AG04449 (cell line): ENCODE data around the gene CDHR2.

Source experiments
- CTCF ChIA-PET: fragments of 350-600 bp; formaldehyde crosslinking; extraction: SDS; loops from one replicate; lab custom pipeline; 2021; ENCODE audit warnings: antibody characterized with exemption; lab: Yijun Ruan, JAX
- POLR2A ChIA-PET: fragments of 400-600, 350-600 bp; formaldehyde crosslinking; extraction: SDS; loops from one replicate; lab custom pipeline; 2020; ENCODE audit warnings: antibody characterized with exemption, inconsistent platforms; lab: Yijun Ruan, JAX
- DNase-seq: peaks from one replicate; pipeline ENCODE4 v3.0.0-alpha.2; 2010; ENCODE audit warnings: low read depth, low spot score
- H3K4me3 ChIP-seq: 2 replicates; pipeline ENCODE4 v1.5.1; 2011; ENCODE audit warnings: low read depth, mild to moderate bottlenecking, control low read depth, low read length
- TF ChIP-seq, protein P1 (sequence below): IDR thresholded peaks from one replicate; pipeline ENCODE4 v1.5.1; 2011; ENCODE audit warnings: mild to moderate bottlenecking, moderate library complexity, low read length, control low read depth, inconsistent platforms; ENCODE audit not compliant: insufficient read depth; ENCODE audit errors: missing control alignments

CDHR2 gene

DNA sequence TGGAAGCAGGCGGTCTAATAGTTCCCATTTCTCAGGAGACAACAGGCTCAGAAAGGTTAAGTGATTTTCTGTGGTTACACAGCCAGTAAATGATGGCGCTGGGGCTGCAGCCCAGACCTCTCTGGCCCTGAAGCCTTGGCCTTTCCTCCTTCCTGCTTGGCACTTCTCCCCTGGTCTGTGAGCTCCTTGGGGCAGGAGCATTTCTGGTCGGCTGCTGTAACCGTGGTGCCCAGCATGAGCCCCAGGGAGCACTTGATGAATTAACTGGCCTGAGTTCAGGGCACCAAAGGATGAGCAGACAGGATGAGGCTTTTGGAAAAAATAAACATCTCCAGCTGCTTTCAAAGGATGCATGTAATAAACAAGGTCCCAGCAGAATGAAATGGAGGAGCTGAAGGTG is 30.2 kb downstream of the CDHR2 start:
- no peak overlapping the region for H3K4me3 ChIP-seq
- no peak for DNase-seq
- TF ChIP-seq, protein P1, sequence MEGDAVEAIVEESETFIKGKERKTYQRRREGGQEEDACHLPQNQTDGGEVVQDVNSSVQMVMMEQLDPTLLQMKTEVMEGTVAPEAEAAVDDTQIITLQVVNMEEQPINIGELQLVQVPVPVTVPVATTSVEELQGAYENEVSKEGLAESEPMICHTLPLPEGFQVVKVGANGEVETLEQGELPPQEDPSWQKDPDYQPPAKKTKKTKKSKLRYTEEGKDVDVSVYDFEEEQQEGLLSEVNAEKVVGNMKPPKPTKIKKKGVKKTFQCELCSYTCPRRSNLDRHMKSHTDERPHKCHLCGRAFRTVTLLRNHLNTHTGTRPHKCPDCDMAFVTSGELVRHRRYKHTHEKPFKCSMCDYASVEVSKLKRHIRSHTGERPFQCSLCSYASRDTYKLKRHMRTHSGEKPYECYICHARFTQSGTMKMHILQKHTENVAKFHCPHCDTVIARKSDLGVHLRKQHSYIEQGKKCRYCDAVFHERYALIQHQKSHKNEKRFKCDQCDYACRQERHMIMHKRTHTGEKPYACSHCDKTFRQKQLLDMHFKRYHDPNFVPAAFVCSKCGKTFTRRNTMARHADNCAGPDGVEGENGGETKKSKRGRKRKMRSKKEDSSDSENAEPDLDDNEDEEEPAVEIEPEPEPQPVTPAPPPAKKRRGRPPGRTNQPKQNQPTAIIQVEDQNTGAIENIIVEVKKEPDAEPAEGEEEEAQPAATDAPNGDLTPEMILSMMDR: no peak
- ChIA-PET CTCF (interaction anchor here (0.7 to 2.9 kb wide), 16 partner anchors 8 to 163 kb away, joined by 3 to 12 read pairs (median 4); partner anchors contain the start of gene CLTB), POLR2A (no interaction called here)

DNA sequence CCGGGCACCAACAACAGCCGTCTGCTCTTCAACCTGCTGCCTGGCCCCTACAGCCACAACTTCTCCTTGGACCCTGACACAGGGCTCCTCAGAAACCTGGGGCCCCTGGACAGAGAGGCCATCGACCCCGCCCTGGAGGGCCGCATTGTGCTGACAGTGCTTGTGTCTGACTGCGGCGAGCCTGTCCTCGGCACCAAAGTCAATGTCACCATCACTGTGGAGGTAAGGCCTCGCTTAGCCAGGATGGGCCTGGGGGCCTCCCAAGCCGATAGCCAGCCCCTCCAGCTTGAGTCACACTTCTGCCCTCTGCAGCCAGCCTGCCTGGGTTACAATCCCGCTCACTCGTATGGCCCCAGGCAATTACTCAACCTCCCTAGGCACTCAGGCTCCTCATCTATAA is 32.2 kb downstream of the CDHR2 start:
- POLR2A ChIA-PET: no interaction called here
- CTCF ChIA-PET: interaction anchor here (0.9 kb wide), 1 partner anchor 8 kb away, joined by 3 read pairs; no protein-coding TSS in a partner anchor
- no peak for DNase-seq
- H3K4me3 ChIP-seq: no peak overlapping the region
- TF ChIP-seq, protein P1: no peak

DNA sequence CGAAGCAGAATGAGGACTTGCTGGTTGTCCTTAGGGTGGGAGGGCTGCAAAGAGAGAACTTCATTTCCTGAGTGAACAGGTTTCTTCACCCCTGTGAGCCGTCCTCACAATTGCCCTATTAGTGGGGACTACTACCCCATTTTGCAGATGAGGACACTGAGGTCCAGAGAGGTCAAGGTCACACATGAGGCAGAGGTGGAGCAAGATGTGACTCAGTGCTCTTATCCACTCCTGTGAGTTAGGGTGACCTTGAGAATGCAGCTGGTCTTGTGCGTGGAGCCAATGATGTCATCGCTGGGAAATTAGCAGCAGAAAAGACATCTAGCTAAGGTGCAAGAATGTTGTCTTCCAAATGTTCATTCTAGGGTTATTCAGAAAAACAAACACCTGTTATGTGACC is 33.9 kb downstream of the CDHR2 start:
- DNase-seq: no peak
- TF ChIP-seq, protein P1: no peak
- CTCF ChIA-PET: interaction anchor here (5.4 kb wide), 1 partner anchor 9 kb away, joined by 44 read pairs; no protein-coding TSS in a partner anchor
- POLR2A ChIA-PET: no interaction called here
- H3K4me3 ChIP-seq: no peak overlapping the region

DNA sequence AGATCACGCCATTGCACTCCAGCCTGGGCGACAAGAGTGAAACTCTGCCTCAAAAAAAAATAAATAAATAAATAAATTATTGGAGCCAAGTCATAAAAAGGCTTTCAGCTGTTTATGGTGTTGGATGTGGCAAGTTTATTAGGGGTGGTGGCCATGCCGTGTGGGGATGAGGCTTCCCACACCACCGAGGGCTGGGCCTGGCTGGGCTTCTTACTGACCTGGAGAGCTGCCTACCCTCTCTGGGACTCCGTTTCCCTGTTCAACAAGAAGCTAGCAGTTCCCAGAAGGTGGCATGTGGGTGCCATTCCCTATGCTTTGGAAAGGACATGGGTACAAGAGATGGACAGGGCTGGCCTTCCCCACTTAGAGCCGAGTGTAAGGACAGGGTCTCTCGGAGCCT is 38.3 kb downstream of the CDHR2 start:
- POLR2A ChIA-PET: no interaction called here
- CTCF ChIA-PET: interaction anchor here (1.2 to 5.4 kb wide), 4 partner anchors 9 to 172 kb away, joined by 3 to 44 read pairs (median 6); no protein-coding TSS in a partner anchor
- TF ChIP-seq, protein P1: no peak
- H3K4me3 ChIP-seq: no peak overlapping the region
- no peak for DNase-seq

DNA sequence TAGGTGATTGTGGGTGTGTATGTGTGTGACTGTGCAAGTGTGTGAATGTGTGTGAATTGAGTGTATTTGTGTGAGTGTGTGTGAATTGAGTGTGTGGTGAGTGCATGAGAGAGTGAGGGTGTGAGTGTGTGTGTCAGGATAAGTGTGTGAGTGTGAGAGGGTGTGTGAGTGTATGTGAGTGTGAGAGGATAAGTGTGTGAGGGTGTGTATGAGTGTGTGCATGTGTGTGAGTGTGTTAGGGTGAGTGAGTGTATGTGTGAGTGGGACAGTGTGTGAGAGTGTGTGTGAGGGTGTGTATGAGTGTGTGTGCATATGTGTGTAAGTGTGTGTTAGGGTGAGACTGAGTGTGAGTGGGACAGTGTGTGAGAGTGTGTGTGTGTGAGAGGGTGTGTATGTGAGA is 39.2 kb downstream of the CDHR2 start:
- POLR2A ChIA-PET: no interaction called here
- DNase-seq: no peak
- CTCF ChIA-PET: interaction anchor here (0.7 to 1.6 kb wide), 3 partner anchors 10 to 173 kb away, joined by 4 to 7 read pairs (median 5); no protein-coding TSS in a partner anchor
- TF ChIP-seq, protein P1: no peak
- H3K4me3 ChIP-seq: no peak overlapping the region

DNA sequence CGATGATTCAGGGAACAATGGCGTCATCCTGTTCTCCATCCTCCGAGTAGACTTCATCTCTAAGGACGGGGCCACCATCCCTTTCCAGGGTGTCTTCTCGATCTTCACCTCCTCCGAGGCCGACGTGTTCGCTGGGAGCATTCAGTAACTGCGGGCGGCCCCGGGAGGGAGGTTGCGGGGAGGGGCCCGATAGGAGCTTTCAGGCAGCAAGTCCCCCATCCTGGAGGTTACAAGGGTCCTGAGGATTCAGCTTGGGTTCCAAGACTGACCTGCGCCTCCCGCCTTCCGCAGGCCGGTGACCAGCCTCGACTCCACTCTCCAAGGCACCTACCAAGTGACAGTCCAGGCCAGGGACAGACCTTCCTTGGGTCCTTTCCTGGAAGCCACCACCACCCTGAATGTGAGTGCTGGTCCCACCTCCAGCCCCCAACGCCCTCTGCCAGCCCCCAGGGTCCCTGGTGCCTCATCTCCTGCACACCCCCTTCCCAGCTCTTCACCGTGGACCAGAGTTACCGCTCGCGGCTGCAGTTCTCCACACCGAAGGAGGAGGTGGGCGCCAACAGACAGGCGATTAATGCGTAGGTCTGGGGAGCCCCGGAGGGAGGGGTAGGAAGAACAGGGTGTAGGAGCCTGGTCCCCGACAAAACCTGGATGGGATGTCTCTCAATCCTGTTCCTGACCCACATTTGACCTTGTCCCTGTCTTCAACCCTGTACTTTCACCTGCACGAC is 40.1 kb downstream of the CDHR2 start:
- no peak overlapping the region for H3K4me3 ChIP-seq
- no peak for DNase-seq
- ChIA-PET POLR2A (no interaction called here), CTCF (interaction anchor here (1.4 to 2.2 kb wide), 2 partner anchors 10 to 16 kb away, joined by 4 to 10 read pairs; no protein-coding TSS in a partner anchor)
- TF ChIP-seq, protein P1: no peak
